Measurements from ENCODE around the gene RNF14.
"Not testable (repeated sequence)": the region's sequence is repeated elsewhere in the genome, so short reads cannot be mapped to it uniquely, and the experiment has no call there.

RNF14 gene

DNA sequence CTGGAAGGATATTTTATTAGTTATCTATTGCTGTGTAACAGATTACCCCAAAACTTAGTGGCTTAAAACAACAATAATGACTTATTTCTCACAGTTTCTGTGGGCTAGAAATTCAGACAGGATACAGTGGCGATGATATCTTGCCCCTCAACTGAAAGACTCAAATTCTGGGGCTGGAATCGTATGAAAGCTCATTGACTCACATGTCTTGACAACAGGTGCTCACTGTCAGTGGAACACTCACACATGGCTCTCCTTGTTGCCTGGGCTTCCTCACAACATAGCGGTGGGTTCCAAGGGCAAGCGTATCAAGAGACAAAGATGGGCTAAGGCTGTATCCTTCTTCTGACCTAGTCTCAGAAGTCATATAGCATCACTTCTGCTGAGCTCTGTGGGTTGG lies 47.7 kb downstream of the RNF14 start:
- DNase-seq = no peak

DNA sequence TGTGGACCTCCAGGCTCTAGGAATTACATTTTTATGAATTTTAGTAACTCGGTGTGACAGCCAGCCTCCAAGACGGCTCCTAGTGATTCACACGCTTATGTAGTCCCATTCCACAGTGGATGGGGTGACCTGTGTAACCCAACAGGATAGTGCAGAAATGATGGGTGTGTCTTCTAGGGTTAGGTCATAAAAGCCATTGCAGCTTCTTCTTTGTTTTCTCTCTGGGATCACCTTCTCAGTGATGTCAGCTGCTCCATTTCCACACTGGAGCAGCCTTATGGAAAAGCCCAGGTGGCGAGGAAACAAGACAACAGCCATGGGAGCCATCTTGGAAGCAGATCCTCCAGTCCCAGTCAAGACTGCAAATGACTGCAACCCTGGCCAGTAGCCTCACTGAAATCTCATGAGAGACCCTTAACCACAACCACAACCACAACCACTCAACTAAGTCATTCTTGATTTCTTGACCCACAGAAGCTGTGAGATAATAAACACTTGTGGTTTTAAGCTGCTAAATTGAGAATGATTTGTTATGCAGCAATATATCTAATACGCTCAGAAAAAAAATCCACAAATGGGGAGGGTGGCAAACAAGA lies 49.0 kb downstream of the RNF14 start:
- DNase-seq = no peak

DNA sequence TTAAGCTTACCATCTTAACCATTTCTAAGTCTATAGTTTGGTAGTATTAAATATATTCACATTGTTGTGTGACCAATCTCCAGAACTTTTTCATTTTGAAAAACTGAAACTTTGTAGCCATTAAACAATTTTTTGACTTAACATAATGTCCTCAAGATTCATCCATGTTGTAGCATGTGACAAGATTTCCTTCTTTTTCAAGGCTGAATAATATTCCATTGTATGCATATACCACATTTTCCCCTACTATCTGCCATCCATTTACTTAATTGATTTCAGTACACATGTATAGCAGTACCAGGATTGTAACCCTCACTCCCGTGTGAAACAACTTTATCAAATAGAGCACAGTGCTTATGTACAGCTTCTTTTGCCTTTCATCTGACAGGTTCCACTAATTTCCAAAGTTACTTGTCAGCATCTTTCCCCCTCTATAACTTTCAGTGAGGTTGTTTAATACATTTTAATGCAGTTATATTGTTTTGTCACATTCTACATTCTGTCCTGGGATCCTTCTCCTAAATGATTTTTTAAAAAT lies 51.3 kb downstream of the RNF14 start:
- DNase-seq = no peak

DNA sequence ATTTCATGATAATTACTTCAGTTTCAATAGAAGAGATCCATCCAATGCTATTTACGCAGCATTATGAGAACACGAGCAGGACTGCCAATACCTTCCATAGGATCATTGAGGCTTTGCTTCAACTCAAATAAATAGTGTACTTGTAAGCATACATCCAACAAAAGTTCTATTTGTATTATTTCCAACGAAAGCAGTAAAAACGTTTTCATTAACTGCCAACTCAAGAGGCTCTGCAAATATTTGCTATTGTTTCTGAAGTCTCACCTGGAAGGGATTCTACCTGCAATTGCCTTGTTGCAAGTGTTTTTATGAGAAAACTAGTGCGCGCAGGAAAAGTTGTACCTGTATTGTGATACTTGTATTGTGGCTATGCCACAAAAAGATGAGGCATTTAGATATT lies 54.9 kb downstream of the RNF14 start:
- DNase-seq = no peak

DNA sequence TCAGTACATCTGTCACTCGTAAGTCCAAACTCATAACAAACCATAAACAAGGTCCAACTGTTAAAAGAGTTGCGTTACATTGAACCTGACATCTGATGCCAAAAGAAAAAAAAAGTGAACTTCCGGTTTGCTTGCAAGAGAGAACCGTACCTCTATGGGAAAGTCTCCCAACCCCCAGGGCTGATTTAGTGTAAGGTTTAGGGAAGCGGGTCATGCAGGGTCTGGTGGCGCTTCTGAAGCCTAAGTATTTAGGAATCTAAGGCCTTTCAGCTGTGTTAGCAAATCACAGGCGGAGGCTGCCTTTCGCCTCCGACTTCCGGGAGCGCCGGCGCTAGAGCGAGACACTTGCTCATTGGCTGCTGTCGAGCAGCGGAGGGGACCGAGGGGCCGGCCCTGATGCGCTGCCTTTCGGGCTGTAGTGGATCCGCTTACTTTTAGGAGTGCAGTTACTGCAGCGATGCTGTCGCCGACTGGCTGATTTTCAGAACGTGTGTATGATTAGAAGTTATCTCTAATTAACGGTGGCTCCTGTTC lies 55.9 kb downstream of the RNF14 start:
- DNase-seq = peak; percentile 91 to 93

DNA sequence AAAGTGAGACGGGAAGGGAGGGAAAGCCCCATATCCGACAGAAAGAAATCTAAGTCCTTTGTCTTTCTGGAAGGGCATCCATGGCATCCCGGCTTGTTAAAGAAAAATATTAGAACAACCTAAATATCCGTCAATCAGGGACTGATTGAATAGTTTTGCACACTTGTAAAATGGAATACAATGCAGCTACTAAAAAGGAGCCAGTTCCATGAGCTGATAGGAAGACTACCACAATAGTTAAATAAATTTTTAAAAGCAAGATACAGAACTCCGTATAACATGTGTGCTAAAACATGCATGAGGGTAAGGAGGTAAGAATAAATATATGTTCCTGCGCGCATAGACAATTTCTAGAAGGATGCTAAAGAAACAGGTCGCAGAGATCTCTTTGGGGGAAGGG lies 56.7 kb downstream of the RNF14 start:
- no peak for DNase-seq

DNA sequence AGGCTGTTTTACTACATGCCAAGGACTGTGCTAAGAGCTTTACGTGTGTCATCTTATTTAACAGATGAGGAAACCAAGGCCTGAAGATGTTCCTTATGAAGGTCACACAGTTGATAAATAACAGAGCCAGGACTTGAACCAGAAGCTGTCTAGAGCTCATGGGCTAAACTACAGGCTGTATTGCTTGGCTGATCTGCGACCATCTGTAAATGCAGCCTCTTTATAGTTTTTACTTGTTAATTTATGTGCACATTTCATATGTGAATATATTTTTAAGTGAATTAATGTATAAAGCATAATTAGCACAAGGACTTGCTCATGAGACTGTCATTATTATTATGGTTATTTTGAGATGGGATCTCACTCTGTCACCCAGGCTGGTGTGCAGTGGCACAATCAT lies 63.2 kb downstream of the RNF14 start:
- DNase-seq = no peak

DNA sequence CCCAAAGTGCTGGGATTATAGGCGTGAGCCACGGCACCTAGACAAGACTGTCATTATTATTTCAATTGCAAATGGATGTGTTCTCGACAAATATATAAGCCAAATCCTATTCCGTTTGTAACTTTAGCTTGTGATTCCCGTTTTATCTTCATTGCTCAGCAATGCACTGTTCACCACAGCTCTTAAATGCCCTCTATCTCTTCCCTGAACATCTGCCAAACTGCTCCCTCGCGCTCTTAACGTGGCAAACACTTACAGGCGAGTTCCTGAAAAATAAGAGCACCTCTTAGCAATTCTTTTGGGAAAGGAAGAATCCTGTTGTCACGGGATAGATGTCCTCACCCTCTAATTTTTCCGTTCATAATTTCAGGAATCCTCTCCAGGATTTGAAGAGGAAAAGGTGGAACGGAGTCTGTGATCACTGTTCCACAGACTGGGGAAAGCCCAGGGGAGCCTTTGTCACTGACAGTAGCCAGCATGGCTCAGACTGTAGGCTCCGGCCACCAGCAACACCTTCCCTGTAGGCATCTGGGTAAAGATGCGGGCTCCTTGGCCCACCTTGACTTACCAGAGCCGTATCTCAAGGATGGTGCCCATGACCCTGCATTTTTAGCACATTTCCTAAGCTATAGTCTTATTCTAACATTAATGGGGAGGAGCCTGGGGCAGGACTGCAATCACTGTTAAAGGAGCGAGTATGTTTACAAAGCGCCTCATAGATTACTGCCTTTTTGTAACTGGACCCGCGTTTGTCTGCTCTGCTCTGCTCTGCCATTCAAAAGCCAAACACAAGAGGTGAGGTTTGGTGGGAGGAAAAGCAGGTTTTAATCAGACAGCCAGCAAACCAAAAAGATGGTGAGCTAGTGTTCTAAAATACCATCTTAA lies 64.1 kb downstream of the RNF14 start:
- DNase-seq = no peak

DNA sequence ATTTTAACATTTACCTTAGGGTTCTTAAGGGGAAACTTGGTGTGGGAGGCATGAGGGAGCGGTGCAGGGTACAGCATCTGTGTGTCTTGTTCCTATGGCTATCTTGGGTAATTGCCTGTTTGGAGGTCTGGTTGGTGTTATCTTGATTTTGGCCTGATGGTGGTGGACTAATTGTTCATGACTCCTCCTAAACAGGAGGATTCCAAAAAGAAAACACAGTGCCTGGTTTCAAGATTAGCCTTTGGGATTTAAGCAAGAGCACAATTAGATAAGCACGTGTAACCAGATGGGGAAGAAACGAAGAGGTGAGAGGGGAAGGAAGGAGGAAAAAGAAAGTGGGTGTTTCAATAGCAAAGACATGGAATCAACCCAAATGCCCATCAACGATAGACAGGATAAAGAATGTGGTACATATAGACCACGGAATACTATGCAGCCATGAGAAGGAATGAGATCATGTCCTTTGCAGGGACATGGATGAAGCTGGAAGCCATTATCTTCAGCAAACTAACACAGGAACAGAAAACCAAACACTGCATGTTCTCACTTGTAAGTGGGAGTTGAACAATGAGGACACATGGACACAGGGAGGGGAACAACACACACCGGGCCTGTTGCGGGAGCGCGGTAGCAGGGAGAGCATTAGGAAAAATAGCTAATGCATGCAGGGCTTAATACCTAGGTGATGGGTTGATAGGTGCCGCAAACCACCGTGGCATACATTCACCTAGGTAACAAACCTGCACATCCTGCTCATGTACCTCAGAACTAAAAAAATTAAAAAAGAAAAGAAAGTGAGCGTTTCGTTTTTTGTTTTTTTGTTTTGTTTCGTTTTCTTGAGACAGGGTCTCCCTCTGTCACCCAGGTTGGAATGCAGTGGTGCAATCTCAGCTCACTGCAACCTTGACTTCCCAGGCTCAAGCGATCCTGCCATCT lies 65.0 kb downstream of the RNF14 start:
- DNase-seq = not testable (repeated sequence)

DNA sequence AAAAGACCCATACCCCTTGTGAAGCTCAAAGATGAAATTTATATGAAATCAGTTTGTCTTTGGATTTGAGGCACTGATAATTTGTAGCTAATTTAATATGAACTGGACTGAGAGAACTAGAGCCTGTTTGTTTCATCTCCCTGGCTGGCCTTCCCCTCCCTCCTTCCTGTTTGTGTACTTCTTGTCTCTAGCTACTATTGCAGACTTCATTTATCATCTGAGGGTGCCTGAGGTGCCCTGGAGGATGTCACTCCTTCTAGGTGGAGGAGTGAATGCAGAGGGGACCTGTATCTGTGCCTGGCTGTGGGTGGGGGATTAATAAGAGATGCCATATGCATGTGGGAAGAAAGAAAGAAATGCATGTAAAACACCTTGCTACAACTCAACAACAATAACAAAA lies 66.1 kb downstream of the RNF14 start:
- DNase-seq = no peak

DNA sequence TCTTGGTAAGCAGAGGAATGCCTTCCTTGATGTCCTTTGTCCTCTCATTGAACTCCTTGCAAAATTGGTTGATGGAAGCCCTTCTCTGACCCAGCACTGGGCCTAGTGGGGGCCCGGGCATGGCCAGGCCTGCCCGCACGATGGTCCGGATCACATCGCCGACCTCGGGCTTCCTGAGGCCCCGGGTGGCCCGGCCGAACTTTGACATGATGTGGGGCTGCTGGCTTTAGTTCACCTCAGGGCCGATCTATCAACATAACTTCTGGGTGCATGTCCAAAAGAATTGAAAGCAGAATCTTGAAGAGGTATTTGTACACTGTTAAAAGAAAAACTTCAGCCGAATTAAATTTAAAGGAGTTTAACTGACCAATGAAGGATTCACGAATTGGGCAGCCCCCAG lies 68.0 kb downstream of the RNF14 start:
- DNase-seq = no peak

DNA sequence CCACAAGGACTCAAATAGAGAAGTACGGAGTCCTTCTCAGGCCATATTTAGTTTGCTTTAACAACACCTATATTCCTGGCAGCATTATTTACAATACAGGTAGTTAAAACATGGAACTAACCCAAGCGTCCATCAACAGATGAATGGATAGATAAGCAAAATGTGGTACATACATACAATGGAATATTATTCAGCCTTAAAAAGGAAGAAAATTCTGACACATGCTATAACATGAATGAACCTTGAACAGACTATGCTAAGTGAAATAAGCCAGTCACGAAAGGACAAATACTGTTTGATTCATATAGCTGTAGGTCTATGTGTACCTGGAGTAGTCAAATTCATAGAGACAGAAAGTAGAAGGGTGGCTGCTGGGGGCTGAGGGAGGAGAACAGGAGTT lies 68.7 kb downstream of the RNF14 start:
- not testable (repeated sequence) for DNase-seq

DNA sequence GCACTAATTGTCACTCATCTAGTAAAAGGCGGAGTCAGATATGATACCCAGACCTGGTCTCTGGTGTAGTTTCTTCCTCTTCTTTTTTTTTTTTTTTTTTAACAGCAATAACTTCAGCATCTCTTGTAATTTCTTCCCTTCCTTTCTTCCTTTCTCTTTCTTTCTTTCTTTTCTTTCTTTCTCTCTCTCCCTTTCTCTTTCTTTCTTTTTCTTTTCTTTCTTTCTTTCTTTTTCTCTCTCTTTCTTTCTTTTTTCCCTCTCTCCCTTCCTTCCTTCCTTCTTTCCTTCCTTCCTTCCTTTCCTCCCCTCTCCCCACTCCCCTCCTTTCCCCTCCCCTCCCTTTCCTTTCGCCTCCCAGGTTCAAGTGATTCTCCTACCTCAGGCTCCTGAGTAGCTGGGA lies 69.8 kb downstream of the RNF14 start:
- DNase-seq = no peak
